ENCODE data around the gene TCF23.
"Not testable (repeated sequence)": the region's sequence is repeated elsewhere in the genome, so short reads cannot be mapped to it uniquely, and the experiment has no call there.

TCF23 gene

GRCh38 chr2:27155069-27155520 lies 6.3 kb downstream of the TCF23 start:
- no peak for DNase-seq

- DNase-seq: no peak
Measured at GRCh38 chr2:27158468-27158867, 9.7 kb downstream of the TCF23 start.

GRCh38 chr2:27159271-27159670 lies 10.5 kb downstream of the TCF23 start:
- DNase-seq: no peak

DNA sequence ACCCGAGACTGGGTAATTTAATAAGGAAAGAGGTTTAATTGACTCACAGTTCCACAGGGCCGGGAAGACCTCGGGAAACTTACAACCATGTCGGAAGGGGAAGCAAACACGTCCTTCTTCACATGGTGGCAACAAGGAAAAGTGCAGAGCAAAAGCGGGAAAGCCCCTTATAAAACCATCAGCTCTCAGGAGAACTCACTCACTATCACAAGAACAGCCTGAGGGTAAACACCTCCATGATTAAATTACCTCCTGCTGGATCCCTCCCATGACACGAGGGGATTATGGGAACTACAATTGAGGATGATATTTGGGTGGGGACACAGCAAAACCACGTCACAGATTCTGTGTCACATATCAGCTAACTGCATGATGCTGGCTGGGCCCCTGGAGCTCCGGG lies 11.4 kb downstream of the TCF23 start:
- no peak for DNase-seq

DNA sequence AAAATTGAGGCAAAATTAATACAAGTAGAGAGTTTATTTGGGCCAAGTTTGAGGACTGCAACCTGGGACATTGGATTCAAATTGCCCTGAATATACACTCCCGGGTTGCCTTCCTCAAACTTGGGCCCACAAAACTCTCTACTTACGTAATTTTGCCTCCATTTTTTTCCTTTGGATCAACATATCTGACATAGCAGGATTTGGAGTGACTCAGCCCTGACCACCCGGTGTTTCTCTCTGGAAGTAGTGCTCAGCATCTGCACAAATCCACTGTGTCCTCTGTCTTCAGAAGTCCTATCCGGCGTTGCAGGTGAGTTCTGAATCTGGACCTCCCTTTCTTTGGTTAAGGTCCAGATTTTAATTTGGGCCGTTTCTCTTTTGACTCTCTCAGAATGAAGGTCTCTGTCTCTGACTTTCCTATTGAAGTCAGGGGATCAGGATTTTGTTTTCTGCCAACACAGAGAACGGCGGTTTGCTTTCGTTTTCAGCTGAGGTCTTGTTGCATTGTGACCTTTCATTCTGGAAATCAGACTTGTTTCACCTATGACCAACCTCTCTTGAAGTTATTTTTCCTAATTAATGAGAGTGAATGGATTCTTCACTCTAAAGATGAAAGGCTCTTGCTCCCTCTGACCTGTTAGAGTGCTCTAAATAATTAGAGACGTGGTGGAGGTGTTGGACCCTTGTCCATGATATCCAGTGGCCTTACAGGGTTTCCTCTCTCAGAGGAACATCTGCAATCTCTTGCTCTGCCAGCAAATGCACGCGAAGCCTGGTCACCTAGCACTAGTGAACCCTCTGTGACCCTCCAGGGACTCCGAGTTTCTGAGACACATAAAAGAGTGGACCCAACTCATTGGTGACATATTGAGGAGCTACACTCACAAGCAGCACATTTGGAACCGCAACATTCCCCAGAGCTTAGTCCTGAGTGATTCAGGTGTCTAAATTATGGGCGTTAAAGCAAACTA lies 13.6 kb downstream of the TCF23 start:
- no peak for DNase-seq

DNA sequence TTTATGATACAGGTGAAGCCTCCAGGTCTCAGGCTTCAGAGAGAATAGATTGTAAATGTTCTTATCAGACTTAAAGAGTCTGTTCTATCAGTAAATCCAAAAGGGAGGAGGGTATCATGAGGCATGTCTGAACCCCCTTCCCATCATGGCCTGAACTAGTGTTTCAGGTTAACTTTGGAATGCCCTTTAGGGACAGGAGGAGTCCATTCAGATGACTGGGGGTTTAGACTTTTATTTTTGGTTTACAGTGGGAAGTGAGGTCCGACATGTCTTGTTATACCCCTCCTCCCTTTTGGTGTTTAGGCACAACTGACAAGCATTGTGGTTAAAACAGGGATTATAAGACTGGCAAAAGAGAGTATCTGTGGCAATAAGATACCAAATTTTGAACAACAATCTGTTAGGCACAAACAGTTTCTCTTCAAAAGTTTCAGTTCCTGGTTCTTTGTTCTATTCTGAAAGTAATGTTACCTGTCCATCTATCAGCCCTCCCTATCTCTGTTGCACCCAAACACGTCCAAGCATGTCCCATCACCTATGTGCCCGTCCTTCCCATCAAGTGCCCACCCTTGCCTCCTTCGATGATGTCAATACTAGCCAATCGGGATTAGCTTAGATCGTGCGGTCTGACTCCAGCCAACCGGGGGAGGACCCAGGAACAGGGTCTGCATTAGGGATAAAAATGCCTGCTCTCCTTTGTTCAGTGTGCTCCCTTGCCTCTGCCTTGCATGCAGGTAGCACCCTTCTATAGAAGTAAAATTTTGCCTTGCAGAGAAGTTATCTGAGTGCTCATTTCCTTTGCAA lies 16.4 kb downstream of the TCF23 start:
- no peak for DNase-seq

GRCh38 chr2:27170581-27171337 lies 22.0 kb downstream of the TCF23 start:
- DNase-seq: no peak

- no peak for DNase-seq
Measured at GRCh38 chr2:27171351-27171848, 22.6 kb downstream of the TCF23 start.

- DNase-seq: no peak
Measured at GRCh38 chr2:27174638-27175037, 25.8 kb downstream of the TCF23 start.

DNA sequence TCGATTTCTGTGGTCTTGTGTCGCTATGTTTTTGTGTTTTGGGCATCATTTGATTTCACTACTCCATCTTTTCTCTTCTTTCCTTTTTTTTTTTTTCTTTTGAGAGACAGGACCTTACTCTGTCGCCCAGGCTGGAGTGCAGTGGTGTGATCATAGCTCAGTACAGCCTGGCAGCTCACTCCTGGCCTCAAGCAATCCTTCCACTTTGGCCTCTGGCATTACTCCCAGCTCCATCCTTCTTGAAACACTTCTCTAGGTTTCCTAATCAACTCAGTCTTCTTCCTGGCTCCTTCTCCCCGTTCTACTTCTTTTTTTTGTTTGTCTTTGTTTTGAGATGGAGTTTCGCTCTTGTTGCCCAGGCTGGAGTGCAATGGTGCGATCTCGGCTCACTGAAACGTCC lies 26.5 kb downstream of the TCF23 start:
- no peak for DNase-seq

- DNase-seq: not testable (repeated sequence)
Measured at GRCh38 chr2:27175781-27176180, 27.0 kb downstream of the TCF23 start.

GRCh38 chr2:27177441-27178351 lies 28.9 kb downstream of the TCF23 start:
- no peak for DNase-seq

DNA sequence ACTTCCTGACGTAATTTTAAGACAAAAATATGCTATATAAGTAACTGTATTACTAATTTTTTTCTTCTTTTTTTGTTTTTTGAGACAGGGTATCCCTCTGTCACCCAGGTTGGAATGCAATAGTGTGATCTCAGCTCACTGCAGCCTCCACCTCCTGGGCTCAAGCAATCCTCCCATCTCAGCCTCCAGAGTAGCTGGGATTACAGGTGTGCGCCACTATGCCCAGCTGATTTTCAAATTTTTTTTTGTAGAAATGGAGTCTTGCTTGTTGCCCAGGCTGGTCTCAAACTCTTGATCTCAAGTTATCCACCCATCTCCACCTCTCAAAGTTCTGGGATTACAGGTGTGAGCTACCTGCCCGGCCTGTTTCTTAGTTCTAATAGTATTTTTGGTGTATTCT lies 29.7 kb downstream of the TCF23 start:
- no peak for DNase-seq

- no peak for DNase-seq
Measured at GRCh38 chr2:27179344-27180000, 30.7 kb downstream of the TCF23 start.

GRCh38 chr2:27182346-27182745 lies 33.5 kb downstream of the TCF23 start:
- DNase-seq: no peak

DNA sequence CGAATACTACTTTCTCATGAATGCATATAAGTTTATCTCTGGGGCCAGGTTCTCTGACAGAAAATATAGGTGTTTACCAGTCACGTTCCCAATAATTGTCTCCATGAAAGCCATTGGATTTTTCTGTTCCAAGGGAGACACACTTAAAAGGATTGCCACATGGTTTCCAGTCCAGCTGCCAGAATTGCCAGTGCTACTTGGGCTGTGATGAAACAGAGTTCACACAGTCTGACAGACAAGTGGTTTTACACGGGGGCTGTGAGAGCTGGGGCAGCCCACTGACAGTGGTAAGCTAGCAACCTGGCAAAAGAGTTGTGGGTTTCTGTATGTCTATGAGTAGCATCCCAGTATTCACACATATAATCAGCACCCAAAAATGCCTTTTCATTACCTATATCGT lies 35.3 kb downstream of the TCF23 start:
- no peak for DNase-seq

DNA sequence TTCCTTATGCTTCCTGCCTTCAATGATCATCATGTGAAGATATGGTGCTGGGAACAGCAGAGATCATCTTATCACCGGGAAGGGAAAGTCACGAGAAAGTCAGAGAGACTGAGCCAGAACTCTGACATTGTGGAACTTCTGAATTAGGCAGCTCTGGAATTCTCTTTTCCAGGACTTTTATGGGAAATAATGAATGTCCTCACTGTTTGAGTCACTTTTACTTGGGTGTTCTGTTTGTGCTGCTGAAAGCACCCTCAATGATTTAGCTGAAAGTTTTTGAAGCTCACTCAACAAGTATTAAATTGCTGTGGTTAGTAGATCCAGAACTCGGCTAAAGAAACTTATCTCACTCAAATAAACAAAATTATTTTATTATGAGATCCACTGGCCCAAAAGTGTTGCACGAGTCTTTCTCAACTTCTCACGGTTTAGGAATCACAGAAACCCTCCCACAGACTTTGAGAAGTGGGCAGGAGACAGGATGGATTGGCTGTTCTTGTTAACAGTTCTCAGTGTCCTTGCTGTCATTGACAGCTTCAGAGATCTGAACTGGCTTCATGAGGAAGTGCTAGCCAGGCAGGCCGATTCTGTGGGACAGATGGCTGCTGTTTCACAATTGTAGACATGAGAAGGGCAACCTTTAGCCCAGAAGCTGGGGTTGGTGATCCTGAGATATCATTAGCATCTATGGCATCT lies 36.7 kb downstream of the TCF23 start:
- no peak for DNase-seq

DNA sequence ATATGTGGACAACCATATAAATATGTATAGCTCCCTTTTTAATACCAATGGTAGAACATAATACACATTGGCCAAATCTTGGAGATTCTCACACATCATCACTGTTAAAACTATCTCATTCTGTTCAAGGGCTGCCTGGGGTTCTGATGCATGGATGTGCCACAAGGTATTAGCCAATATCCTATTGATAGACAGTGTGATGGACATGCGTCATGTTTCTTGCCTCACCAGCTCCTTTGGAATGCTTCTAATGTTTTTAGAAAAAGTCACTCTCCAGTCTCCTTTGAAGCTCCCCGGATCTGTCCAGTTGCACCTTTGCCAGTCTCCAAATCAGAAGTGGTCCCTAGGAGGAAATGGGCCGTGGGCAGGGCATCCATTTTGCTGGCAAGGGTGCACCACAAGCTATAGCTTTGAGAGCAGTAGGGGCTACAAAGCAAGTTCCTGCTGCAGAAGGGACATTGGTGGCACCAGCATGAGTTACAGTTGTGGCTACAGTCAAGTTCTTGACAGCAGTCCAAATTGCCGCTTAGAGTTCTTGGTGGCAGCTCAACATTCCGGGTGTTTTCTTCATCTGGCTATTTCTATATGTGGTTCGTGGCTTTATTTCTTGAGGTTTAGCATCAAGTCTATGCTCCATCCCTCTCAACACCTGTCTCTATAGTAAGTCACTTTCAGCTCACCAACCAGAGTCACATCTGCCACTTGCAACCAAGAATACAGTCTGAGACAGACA lies 38.0 kb downstream of the TCF23 start:
- no peak for DNase-seq

GRCh38 chr2:27189989-27190388 lies 41.2 kb downstream of the TCF23 start:
- no peak for DNase-seq

Data from right forelimb (tissue), 1 donor.